HepG2 (cell line): ENCODE measurements around the gene ARHGAP15. TPM values are rescaled to one million over a fixed set of nuclear protein-coding genes. Genes with fewer than 3 reads are reported as not detected.

Experiments
- ATAC-seq: fragments of 200-7000 bp; cut with Tn5 transposase; 3 replicates; pipeline ENCODE4 v1.9.1; 2020; ENCODE audit warnings: mild to moderate bottlenecking, moderate library complexity
- BruUV-seq: library from RNA; stranded (reverse); fragments of 400-500 nt; replicated peaks from 2 replicates; lab custom pipeline; 2021; lab: Mats Ljungman, UMichigan
- CTCF ChIA-PET: fragments of 300-600 bp; formaldehyde crosslinking; extraction: SDS; loops from one replicate; lab custom pipeline; 2021; ENCODE audit warnings: low total read pairs, inconsistent platforms, low intra/inter-chr PET ratio; lab: Yijun Ruan, JAX
- POLR2A ChIA-PET: fragments of 350-600 bp; sonication (Branson Sonifier 250); formaldehyde crosslinking; loops from one replicate; lab custom pipeline; 2020; ENCODE audit warnings: antibody characterized with exemption, inconsistent platforms; lab: Yijun Ruan, JAX
- DNase-seq: peaks from one replicate; pipeline ENCODE4 v3.0.0-alpha.2; 2015; ENCODE audit warnings: low spot score
- FAIRE-seq: peaks from 3 replicates; lab custom pipeline; 2011; peaks lifted over from hg19 to GRCh38; lab: Jason Lieb, UNC
- H2AFZ ChIP-seq: one replicate; pipeline ENCODE4 v1.6.1; 2011; ENCODE audit warnings: low read length, inconsistent platforms
- H3K27ac ChIP-seq: fragments of 300-600 bp; 3 replicates; pipeline ENCODE4 v1.8.0; 2011; ENCODE audit warnings: mixed run types, mild to moderate bottlenecking, mixed read lengths, low read length, inconsistent platforms; ENCODE audit not compliant: insufficient read depth; ENCODE audit errors: extremely low read length
- H3K27me3 ChIP-seq, 2 experiments: fragments of 200-600 bp in 1 of 2; 2 replicates in 1 of 2; 3 replicates in 1 of 2; pipeline versions ENCODE4 v1.6.0 to v1.8.0; 2011; ENCODE audit warnings: low read length in 2 of 2, mild to moderate bottlenecking in 2 of 2, moderate library complexity in 2 of 2, inconsistent platforms in 1 of 2; ENCODE audit not compliant: insufficient read depth in 2 of 2, control insufficient read depth in 1 of 2
- H3K36me3 ChIP-seq, 2 experiments: fragments of 200-600 bp in 1 of 2; replicated peaks in 1 of 2; 2 replicates in 1 of 2; 3 replicates in 1 of 2; pipeline versions ENCODE4 v1.5.1 to v1.8.0; 2011; ENCODE audit warnings: low read length in 2 of 2, inconsistent platforms in 1 of 2; ENCODE audit not compliant: insufficient read depth in 2 of 2, control insufficient read depth in 1 of 2
- H3K4me1 ChIP-seq: 2 replicates; pipeline ENCODE4 v1.5.1; 2012; ENCODE audit warnings: low read length, inconsistent platforms; ENCODE audit not compliant: insufficient read depth
- H3K4me2 ChIP-seq: 2 replicates; pipeline ENCODE4 v1.6.0; 2011; ENCODE audit warnings: low read depth, low read length, inconsistent platforms
- H3K4me3 ChIP-seq, 3 experiments: fragments of 200-600 bp in 1 of 3; sonication (generic), shearing (Covaris generic) in 1 of 3; replicated peaks in 1 of 3; 2 replicates each; pipeline ENCODE4 v1.5.1; 2011 to 2016; ENCODE audit warnings: low read length in 3 of 3, inconsistent platforms in 2 of 3, low read depth in 2 of 3, mild to moderate bottlenecking in 2 of 3, control low read depth in 1 of 3, mixed read lengths in 1 of 3; ENCODE audit not compliant: insufficient read depth in 1 of 3
- H3K79me2 ChIP-seq: one replicate; pipeline ENCODE4 v1.6.1; 2011; ENCODE audit warnings: low read length, inconsistent platforms; ENCODE audit not compliant: insufficient read depth
- H3K9ac ChIP-seq: 2 replicates; pipeline ENCODE4 v1.6.0; 2011; ENCODE audit warnings: mild to moderate bottlenecking, low read depth, low read length, inconsistent platforms; ENCODE audit not compliant: insufficient read depth
- H3K9me3 ChIP-seq: 2 replicates; pipeline ENCODE4 v1.5.1; 2012; ENCODE audit warnings: mild to moderate bottlenecking, low read length
- H4K20me1 ChIP-seq: 2 replicates; pipeline ENCODE4 v1.6.0; 2011; ENCODE audit warnings: inconsistent platforms, mild to moderate bottlenecking, low read length, moderate library complexity; ENCODE audit not compliant: insufficient read depth
- HDAC6 ChIP-seq: fragments of 200-600 bp; sonication (generic); IDR thresholded peaks from 2 replicates; pipeline ENCODE4 v1.7.0; 2017; ENCODE audit warnings: mild to moderate bottlenecking, antibody characterized with exemption, low read length, low read depth
- MED8 ChIP-seq: sonication (generic); formaldehyde crosslinking; IDR thresholded peaks from 2 replicates; pipeline ENCODE4 v1.8.1; 2023; ENCODE audit warnings: mild to moderate bottlenecking, missing genetic modification reagents; ENCODE audit not compliant: insufficient replicate concordance
- PAF1 ChIP-seq: IDR thresholded peaks from 2 replicates; pipeline ENCODE4 v1.6.1; 2016; ENCODE audit warnings: missing genetic modification reagents, missing compliant biosample characterization
- PRMT3 ChIP-seq: sonication (generic); formaldehyde crosslinking; IDR thresholded peaks from 2 replicates; pipeline ENCODE4 v1.8.1; 2022; ENCODE audit warnings: low read depth, mild to moderate bottlenecking, moderate library complexity, missing genetic modification reagents, borderline replicate concordance
- REPIN1 ChIP-seq: sonication (generic); formaldehyde crosslinking; IDR thresholded peaks from 2 replicates; pipeline ENCODE4 v1.8.0; 2022; ENCODE audit warnings: missing genetic modification reagents, low read depth, mild to moderate bottlenecking, borderline replicate concordance
- ZFP41 ChIP-seq: sonication (generic); formaldehyde crosslinking; IDR thresholded peaks from 2 replicates; pipeline ENCODE4 v1.4.0; 2020; ENCODE audit warnings: mild to moderate bottlenecking, missing genetic modification reagents, borderline replicate concordance
- ZNF24 ChIP-seq: fragments of 450-650 bp; IDR thresholded peaks from 2 replicates; pipeline ENCODE4 v1.6.1; 2017; ENCODE audit warnings: antibody characterized with exemption, mild to moderate bottlenecking
- ZNF562 ChIP-seq: sonication (generic); formaldehyde crosslinking; IDR thresholded peaks from 2 replicates; pipeline ENCODE4 v1.8.0; 2022; ENCODE audit warnings: missing genetic modification reagents, borderline replicate concordance
- ZSCAN21 ChIP-seq: sonication (generic); formaldehyde crosslinking; IDR thresholded peaks from 2 replicates; pipeline ENCODE4 v1.8.0; 2022; ENCODE audit warnings: mild to moderate bottlenecking, missing genetic modification reagents, moderate library complexity, borderline replicate concordance
- ZSCAN9 ChIP-seq: IDR thresholded peaks from 2 replicates; pipeline ENCODE4 v1.6.1; 2016; ENCODE audit warnings: borderline replicate concordance
- WGBS: methylation state at CpG from one replicate; pipeline ENCODE4 v1.1.6; 2017; ENCODE audit warnings: low lambda C conversion rate; 5-methylcytosine and 5-hydroxymethylcytosine counted together
- in situ Hi-C: cut with HindIII; loops from 2 replicates; pipeline ENCODE4 v1.10.0; 2017; ENCODE audit warnings: low pct_unique_long_range_greater_than_20kb; ENCODE audit not compliant: extremely low pct_ligation_motif_present
- intact Hi-C: fragments of 100-400 bp; cut with micrococcal nuclease; formaldehyde crosslinking; loops from one replicate; pipeline ENCODE4 v1.10.0; 2022; ENCODE audit not compliant: unreplicated experiment
- polyA plus RNA-seq, 8 experiments: library from polyadenylated mRNA; depleted of rRNA in 3 of 8; stranded (reverse) in 7 of 8; unstranded in 1 of 8; fragments of >200 nt; fragmentation: Illumina TruSeq in 4 of 8; extraction: Trizol in 4 of 8; gene quantifications; 2 replicates each; pipeline versions ENCODE4 v1.2.1 to v1.2.3, GENCODE V29; 2011 to 2016; ENCODE audit warnings: low read depth in 4 of 8, missing spikeins in 1 of 8, mixed read lengths in 1 of 8; ENCODE audit not compliant: insufficient read depth in 1 of 8
- total RNA-seq, 5 experiments: library from RNA; depleted of rRNA; stranded (reverse); fragments of >200 nt; fragmentation: Illumina TruSeq; extraction: Trizol; gene quantifications; 2 replicates each; pipeline ENCODE4 v1.2.3, GENCODE V29; 2016; ENCODE audit warnings: low read depth in 1 of 5
- TF ChIP-seq, protein P1 (sequence below): sonication (generic); formaldehyde crosslinking; conservative IDR thresholded peaks from 2 replicates; pipeline ENCODE4 v1.5.0; 2020; ENCODE audit warnings: missing genetic modification reagents
- TF ChIP-seq, protein P2 (sequence below): sonication (generic); formaldehyde crosslinking; IDR thresholded peaks from 2 replicates; pipeline ENCODE4 v1.8.0; 2022; ENCODE audit warnings: missing genetic modification reagents, mild to moderate bottlenecking, inconsistent platforms, borderline replicate concordance
- TF ChIP-seq, protein P3 (sequence below): sonication (generic); formaldehyde crosslinking; IDR thresholded peaks from 2 replicates; pipeline ENCODE4 v1.8.0; 2022; ENCODE audit warnings: mild to moderate bottlenecking, missing genetic modification reagents, moderate library complexity
- TF ChIP-seq, protein P4 (sequence below): sonication (generic); formaldehyde crosslinking; IDR thresholded peaks from 2 replicates; pipeline ENCODE4 v1.8.0; 2022; ENCODE audit warnings: missing genetic modification reagents, mild to moderate bottlenecking, moderate library complexity, borderline replicate concordance
- TF ChIP-seq, protein P5 (sequence below): conservative IDR thresholded peaks from 2 replicates; pipeline ENCODE4 v1.6.1; 2018; ENCODE audit warnings: missing genetic modification reagents
- TF ChIP-seq, protein P6 (sequence below): IDR thresholded peaks from 2 replicates; pipeline ENCODE4 v1.6.1; 2016

Gene ARHGAP15
- total and polyA plus RNA-seq, 2 of the 13 experiments (the other 11 are each of a cell fraction or from before 2014, with no cell fraction given), result 0.04 TPM; not detected in 1

DNA sequence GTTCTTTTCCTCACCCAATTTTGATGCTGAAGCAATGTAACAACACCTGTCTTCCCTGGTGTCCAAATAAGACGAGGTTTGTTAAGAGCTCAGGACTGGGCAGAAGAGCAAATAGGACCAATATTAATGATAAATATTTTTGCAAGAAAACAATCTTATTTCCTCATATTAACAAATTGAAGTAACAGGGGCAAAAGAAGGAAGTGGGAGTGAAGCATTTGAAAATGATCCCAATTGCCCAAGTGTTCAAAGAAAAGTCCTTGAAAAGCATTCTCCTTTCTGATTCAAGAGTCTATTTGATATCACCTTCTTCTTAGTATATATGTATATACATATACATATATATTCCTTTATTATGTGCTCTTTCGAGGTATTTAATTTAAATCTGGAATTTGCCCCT is 418.8 kb downstream of the ARHGAP15 start:
- Histone ChIP-seq H3K36me3 (no peaks in the 10 kb centered on the region), H3K79me2 (no peaks in the 10 kb centered on the region), H3K4me3 (no peak overlapping the region), H4K20me1 (no peaks in the 10 kb centered on the region), H3K27ac (no peak overlapping the region), H3K4me1 (no peaks in the 10 kb centered on the region), H3K27me3 (no peaks in the 10 kb centered on the region), H2AFZ (no peak overlapping the region), H3K9ac (no peak overlapping the region), H3K4me2 (no peak overlapping the region), H3K9me3 (no peaks in the 10 kb centered on the region)
- ChIA-PET POLR2A (no interaction called here), CTCF (no interaction called here)
- FAIRE-seq, result no peak
- WGBS, result 2% methylated on average over 2 of the region's 2 CpGs
- BruUV-seq, result no TSS peak
- intact Hi-C loops, result no loop called here
- no peak for DNase-seq
- in situ Hi-C loops, result no loop called here
- no peak for ATAC-seq
- TF ChIP-seq, protein P1, sequence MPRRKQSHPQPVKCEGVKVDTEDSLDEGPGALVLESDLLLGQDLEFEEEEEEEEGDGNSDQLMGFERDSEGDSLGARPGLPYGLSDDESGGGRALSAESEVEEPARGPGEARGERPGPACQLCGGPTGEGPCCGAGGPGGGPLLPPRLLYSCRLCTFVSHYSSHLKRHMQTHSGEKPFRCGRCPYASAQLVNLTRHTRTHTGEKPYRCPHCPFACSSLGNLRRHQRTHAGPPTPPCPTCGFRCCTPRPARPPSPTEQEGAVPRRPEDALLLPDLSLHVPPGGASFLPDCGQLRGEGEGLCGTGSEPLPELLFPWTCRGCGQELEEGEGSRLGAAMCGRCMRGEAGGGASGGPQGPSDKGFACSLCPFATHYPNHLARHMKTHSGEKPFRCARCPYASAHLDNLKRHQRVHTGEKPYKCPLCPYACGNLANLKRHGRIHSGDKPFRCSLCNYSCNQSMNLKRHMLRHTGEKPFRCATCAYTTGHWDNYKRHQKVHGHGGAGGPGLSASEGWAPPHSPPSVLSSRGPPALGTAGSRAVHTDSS (CRISPR knock-in tag), result no peak
- TF ChIP-seq MED8 (CRISPR knock-in tag), result no peak
- TF ChIP-seq ZNF562 (CRISPR knock-in tag), result no peak
- TF ChIP-seq ZSCAN21 (CRISPR knock-in tag), result no peak
- TF ChIP-seq, protein P2, sequence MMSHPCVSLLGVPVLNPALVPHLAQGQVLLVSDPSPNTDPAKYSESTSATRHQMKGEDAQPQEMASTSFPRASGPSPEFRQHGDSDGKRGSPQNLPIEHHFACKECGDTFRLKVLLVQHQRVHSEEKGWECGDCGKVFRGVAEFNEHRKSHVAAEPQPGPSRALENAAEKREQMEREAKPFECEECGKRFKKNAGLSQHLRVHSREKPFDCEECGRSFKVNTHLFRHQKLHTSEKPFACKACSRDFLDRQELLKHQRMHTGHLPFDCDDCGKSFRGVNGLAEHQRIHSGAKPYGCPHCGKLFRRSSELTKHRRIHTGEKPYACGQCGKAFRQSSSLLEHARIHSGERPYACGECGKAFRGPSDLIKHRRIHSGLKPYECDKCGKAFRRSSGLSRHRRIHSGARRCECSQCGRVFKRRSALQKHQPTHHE, result no peak
- TF ChIP-seq PRMT3 (CRISPR knock-in tag), result no peak
- no peak for TF ChIP-seq ZFP41 (CRISPR knock-in tag)
- no peak for TF ChIP-seq REPIN1
- TF ChIP-seq, protein P3, sequence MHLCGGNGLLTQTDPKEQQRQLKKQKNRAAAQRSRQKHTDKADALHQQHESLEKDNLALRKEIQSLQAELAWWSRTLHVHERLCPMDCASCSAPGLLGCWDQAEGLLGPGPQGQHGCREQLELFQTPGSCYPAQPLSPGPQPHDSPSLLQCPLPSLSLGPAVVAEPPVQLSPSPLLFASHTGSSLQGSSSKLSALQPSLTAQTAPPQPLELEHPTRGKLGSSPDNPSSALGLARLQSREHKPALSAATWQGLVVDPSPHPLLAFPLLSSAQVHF, result no peak
- TF ChIP-seq PAF1 (CRISPR knock-in tag), result no peak
- no peak for TF ChIP-seq ZNF24
- TF ChIP-seq, protein P4, sequence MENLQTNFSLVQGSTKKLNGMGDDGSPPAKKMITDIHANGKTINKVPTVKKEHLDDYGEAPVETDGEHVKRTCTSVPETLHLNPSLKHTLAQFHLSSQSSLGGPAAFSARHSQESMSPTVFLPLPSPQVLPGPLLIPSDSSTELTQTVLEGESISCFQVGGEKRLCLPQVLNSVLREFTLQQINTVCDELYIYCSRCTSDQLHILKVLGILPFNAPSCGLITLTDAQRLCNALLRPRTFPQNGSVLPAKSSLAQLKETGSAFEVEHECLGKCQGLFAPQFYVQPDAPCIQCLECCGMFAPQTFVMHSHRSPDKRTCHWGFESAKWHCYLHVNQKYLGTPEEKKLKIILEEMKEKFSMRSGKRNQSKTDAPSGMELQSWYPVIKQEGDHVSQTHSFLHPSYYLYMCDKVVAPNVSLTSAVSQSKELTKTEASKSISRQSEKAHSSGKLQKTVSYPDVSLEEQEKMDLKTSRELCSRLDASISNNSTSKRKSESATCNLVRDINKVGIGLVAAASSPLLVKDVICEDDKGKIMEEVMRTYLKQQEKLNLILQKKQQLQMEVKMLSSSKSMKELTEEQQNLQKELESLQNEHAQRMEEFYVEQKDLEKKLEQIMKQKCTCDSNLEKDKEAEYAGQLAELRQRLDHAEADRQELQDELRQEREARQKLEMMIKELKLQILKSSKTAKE, result no peak
- TF ChIP-seq HDAC6, result no peak
- TF ChIP-seq, protein P5, sequence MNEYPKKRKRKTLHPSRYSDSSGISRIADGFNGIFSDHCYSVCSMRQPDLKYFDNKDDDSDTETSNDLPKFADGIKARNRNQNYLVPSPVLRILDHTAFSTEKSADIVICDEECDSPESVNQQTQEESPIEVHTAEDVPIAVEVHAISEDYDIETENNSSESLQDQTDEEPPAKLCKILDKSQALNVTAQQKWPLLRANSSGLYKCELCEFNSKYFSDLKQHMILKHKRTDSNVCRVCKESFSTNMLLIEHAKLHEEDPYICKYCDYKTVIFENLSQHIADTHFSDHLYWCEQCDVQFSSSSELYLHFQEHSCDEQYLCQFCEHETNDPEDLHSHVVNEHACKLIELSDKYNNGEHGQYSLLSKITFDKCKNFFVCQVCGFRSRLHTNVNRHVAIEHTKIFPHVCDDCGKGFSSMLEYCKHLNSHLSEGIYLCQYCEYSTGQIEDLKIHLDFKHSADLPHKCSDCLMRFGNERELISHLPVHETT (CRISPR knock-in tag), result no peak
- no peak for TF ChIP-seq ZSCAN9 (CRISPR knock-in tag)
- TF ChIP-seq, protein P6, sequence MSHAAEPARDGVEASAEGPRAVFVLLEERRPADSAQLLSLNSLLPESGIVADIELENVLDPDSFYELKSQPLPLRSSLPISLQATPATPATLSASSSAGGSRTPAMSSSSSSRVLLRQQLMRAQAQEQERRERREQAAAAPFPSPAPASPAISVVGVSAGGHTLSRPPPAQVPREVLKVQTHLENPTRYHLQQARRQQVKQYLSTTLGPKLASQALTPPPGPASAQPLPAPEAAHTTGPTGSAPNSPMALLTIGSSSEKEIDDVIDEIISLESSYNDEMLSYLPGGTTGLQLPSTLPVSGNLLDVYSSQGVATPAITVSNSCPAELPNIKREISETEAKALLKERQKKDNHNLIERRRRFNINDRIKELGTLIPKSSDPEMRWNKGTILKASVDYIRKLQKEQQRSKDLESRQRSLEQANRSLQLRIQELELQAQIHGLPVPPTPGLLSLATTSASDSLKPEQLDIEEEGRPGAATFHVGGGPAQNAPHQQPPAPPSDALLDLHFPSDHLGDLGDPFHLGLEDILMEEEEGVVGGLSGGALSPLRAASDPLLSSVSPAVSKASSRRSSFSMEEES (CRISPR knock-in tag), result no peak
